ENCODE results near the gene ACIN1. TPM values are rescaled to one million over a fixed set of nuclear protein-coding genes. Genes with fewer than 3 reads are reported as not detected.

The ACIN1 gene
- total RNA-seq, 2 experiments from 2014 or later, result 166 to 167 TPM

DNA sequence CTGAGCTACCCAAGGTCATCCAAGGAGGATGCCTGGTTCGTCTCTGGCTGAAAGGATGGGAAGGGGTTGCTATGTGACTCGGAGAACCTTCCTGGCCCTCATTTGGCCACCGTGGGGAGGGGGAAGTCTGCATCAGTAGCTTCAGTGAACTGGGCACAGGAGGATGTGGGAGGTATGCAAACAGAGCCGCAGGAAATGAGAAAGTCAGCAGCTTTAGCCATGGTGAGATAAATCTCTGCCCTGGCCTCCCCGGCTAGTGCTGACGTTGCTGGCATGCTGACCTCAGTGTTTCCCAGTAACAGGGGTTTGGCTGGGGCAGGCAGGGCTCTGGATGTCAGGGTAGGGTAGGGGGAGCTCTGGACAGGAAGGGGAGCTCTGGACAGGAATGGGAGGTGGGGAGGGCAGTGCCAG is 26.4 kb upstream of the ACIN1 start:
- CTCF ChIA-PET, result interaction anchor here (0.6 to 7.6 kb wide), 36 partner anchors 8 to 262 kb away, joined by 3 to 214 read pairs (median 7); partner anchors contain the start of genes ACIN1, C14orf119, CDH24 and HAUS4
- Mint-ChIP-seq H3K9me3 (no peaks in the 10 kb centered on the region), H3K27me3 (peaks cover 4% of the 10 kb centered on the region), H3K4me3 (no peak overlapping the region), H3K36me3 (ENCODE audit: low read depth) (no peaks in the 10 kb centered on the region), H3K27ac (peak overlapping the region; percentile 83), H3K4me1 (peaks cover 34% of the 10 kb centered on the region)
- POLR2A ChIA-PET, result interaction anchor here (0.8 to 2.9 kb wide), 8 partner anchors 9 to 200 kb away, joined by 3 to 22 read pairs (median 4); partner anchors contain the start of genes ACIN1, C14orf119, PABPN1 and PPP1R3E
- DNase-seq, result peak; percentile 36

DNA sequence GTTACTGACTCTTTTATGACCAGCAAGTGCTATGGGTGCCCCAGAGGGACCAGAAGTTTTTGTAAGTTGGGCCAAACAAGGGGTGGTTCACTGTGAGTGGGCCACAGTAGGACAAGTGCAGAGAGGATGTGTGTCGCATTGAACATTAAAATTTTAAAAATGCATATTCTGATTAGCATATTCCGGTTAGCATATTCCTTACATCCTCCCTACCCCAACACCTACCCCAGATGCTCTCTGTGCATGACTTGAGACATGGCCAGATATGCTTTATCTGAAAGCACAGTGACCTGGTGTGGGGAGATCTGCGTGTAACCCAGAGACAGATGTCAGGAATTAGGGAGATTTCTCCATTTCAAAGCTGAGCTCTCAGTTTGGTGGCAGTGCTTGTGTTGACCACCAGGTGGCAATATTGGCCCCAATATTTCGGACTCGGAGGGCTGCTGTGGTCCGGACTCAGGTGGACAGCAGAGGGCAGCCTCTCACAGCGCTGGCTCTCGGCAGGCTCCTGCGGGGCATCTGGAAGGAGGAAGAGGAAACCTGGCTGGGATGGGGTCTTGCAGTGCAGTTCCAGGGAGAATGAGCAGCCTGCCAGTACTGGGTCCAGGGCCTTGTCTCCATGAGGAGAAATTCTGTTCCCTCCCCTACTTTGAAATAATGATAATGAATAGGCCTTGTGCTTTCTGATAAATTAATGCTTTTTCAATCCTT is 25.8 kb upstream of the ACIN1 start:
- Mint-ChIP-seq H3K36me3 (ENCODE audit: low read depth) (no peaks in the 10 kb centered on the region), H3K4me1 (peaks cover 34% of the 10 kb centered on the region)

DNA sequence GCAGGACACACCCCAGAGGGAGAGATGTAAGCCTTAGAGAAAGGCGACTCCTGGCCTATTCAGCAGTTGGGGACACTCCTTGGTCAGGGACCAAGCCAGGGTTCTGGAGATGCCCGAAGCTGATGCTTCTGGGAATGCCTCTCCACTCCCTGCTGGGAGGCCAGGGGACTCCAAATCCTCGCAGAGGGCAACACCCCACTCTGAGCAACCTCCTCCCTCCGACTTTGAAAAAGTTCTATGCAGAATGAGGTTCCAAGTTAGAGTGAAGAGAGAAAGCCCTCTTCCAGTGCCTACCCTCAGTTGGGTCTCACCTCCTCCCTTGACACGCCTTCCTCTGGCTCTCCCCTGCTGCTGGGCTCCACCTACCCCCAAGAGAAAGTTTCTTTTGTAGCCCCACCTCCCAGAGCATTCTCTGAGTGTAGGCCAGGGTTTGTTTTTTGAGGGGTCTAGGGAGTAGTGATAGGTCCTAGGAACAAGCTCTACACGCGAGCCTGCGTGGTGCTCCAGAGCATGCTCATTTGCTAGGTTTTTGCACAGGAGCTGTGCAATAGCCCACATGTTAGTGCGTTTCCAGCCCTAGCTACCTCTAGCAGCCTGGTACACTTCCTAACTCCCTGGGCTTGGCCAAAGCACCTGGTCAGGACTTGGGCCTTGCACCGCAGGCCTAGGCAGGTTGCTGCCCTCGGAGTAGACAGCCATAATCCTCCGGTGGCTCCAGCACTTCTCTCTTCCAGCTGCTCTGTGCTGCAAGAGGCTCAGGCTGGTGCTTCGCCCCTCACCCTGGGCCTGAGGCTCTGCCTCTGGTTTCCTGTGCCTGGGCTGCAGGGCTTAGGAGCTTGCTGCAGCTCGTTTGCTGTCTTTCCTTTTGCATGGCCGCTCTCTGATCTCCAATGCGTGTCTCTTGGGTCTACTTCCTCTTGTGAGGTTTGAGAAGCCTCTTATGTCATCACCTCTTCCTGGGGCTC is 24.7 kb upstream of the ACIN1 start:
- H3K9me3 Mint-ChIP-seq, result no peaks in the 10 kb centered on the region
- no peaks in the 10 kb centered on the region for H3K36me3 Mint-ChIP-seq (ENCODE audit: low read depth)
- no peak overlapping the region for H3K4me3 Mint-ChIP-seq
- POLR2A ChIA-PET, result interaction anchor here (0.7 to 2.9 kb wide), 8 partner anchors 24 to 202 kb away, joined by 3 to 22 read pairs (median 6); partner anchors contain the start of genes ACIN1, C14orf119, PABPN1 and PPP1R3E
- peak overlapping the region; percentile 83 for H3K27ac Mint-ChIP-seq
- peaks cover 41% of the 10 kb centered on the region for H3K4me1 Mint-ChIP-seq
- peaks cover 4% of the 10 kb centered on the region for H3K27me3 Mint-ChIP-seq
- DNase-seq, result peak; percentile 38
- CTCF ChIA-PET, result interaction anchor here (0.6 to 7.6 kb wide), 21 partner anchors 10 to 269 kb away, joined by 3 to 214 read pairs (median 9); partner anchors contain the start of genes ACIN1, C14orf119, HOMEZ and PABPN1

More for the DNA sequence above, 25.8 kb upstream of the ACIN1 start:
- H3K4me3 Mint-ChIP-seq, result peak overlapping the region; percentile 36
- no peaks in the 10 kb centered on the region for H3K9me3 Mint-ChIP-seq
- CTCF ChIA-PET, result interaction anchor here (0.6 to 7.6 kb wide), 56 partner anchors 9 to 436 kb away, joined by 3 to 214 read pairs (median 5); partner anchors contain the start of genes ACIN1, C14orf119, CDH24 and HAUS4
- H3K27ac Mint-ChIP-seq, result peak overlapping the region; percentile 83
- POLR2A ChIA-PET, result interaction anchor here (0.6 to 2.9 kb wide), 13 partner anchors 10 to 201 kb away, joined by 3 to 22 read pairs (median 4); partner anchors contain the start of genes ACIN1, C14orf119, PABPN1 and PPP1R3E
- peak; percentile 85 for DNase-seq
- peaks cover 1% of the 10 kb centered on the region for H3K27me3 Mint-ChIP-seq

DNA sequence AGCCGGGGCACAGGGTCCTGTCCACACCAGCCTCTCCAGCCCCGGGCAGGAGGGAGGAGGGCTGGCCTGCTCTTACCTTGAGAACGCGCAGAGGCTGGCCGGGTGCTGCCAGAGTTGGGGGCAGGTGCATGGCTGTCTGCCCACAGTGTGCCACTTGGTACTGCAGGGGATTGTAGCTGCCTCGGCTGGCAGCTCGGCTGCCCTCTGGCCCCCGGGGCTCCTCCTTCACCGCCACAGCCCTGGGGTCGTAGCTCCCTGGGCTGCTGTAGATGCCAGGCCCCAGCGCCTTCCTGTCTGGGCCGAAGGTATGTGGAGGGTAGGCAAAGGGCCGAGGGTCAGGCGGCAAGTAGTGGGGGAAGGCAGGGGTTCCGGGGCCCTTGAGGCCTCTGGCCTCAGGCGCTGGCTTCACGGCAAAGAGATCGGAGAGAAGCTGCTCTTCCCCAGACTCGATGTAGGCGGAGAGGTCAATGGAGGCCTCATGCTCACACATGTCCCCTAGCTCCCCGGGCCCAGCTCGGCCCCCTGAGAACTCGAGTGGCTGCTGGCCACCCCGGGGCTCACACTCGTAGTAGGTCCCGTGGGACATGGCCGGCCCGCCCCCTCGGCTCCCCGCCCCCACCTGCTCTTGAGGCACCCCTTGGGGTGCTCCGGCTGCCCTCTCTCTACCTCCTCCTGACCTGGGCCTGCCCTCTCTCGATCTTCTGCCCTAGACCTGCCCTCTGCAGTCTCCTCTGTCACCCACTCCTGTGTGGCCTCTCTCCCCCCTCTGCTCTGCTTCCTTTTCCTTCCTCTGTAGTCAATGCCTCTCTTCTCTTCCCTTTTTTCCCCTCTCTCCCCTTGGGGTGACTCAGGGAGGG is 23.8 kb upstream of the ACIN1 start, which contains the start of gene CEBPE:
Gene CEBPE (minus strand): TSS at position 750 of the 857 bp plus-strand sequence. CDS start 164 bp downstream, at position 586.
- Mint-ChIP-seq H3K27ac (peak within 1 kb of the TSS; percentile 83), H3K36me3 (ENCODE audit: low read depth) (no peaks in the 10 kb centered on the region), H3K4me1 (peaks cover 45% of the 10 kb centered on the region), H3K9me3 (no peaks in the 10 kb centered on the region), H3K27me3 (peaks cover 4% of the 10 kb centered on the region), H3K4me3 (no peak within 1 kb of the TSS)
- CTCF ChIA-PET, result interaction anchor here (1.0 to 7.6 kb wide), 3 partner anchors 68 to 261 kb away, joined by 3 to 214 read pairs (median 27); partner anchors contain the start of gene SLC7A8
- DNase-seq, result no peak
- POLR2A ChIA-PET, result interaction anchor here (2.9 kb wide), 1 partner anchor 183 kb away, joined by 17 read pairs; the partner anchor contains the start of gene PPP1R3E

DNA sequence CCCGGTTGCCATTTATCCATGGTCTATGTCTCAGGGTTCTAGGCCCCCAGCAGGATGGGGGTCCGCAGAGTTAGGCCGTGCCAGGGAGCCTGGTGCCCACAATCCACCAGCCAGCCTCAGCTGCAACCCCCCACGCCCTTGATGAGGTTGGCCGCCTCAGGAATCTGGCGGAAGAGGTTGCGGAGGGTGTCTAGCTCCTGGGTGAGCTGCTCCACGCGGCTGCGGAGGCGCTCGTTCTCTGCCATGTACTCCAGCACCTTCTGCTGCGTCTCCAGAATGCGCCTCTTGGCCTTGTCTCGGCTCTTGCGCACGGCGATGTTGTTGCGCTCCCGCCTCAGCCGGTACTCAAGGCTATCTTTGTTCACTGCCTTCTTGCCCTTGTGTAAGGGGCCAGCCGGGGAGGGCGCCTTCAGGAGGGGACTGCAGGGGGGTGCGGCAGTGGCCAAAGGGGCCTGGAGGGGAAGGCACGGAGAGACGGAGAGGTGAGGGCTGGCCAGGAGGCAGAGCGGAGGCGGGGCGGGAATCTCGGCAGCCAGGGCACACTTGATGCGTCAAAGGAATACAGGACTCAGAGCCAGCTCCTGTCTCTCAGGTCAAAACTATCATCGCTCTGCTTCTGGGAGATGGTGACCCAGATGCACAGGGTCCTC is 22.6 kb upstream of the ACIN1 start:
- Mint-ChIP-seq H3K9me3 (no peaks in the 10 kb centered on the region), H3K4me1 (peaks cover 47% of the 10 kb centered on the region), H3K36me3 (ENCODE audit: low read depth) (no peaks in the 10 kb centered on the region), H3K4me3 (no peak overlapping the region), H3K27ac (no peak overlapping the region), H3K27me3 (peaks cover 4% of the 10 kb centered on the region)
- DNase-seq, result no peak
- POLR2A ChIA-PET, result no interaction called here
- CTCF ChIA-PET, result no interaction called here

DNA sequence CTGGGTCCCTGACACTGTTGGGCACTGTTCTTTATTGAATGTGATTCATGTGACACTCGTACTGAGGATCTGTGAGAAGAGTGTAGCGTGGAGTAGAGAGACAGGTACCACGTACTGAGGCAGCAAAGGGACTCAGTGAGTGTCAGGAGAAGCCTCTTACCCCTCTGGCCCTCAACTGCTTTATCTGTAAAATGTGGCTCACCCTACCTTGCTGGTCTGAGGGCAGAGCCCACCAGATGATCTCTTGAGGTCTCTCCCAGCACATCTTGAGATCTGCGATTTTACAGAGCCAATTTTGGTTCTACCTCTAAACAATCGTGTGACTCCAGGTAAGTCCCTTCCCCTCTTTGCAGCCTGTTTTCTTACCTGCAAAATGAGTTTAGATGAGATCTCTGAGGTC is 21.0 kb upstream of the ACIN1 start:
- CTCF ChIA-PET, result interaction anchor here (1.0 kb wide), 1 partner anchor 69 kb away, joined by 3 read pairs; no protein-coding TSS in a partner anchor
- H3K9me3 Mint-ChIP-seq, result no peaks in the 10 kb centered on the region
- POLR2A ChIA-PET, result no interaction called here
- peaks cover 34% of the 10 kb centered on the region for H3K4me1 Mint-ChIP-seq
- no peak for DNase-seq
- H3K36me3 Mint-ChIP-seq (ENCODE audit: low read depth), result no peaks in the 10 kb centered on the region
- no peak overlapping the region for H3K4me3 Mint-ChIP-seq
- H3K27ac Mint-ChIP-seq, result no peak overlapping the region
- H3K27me3 Mint-ChIP-seq, result peaks cover 4% of the 10 kb centered on the region

DNA sequence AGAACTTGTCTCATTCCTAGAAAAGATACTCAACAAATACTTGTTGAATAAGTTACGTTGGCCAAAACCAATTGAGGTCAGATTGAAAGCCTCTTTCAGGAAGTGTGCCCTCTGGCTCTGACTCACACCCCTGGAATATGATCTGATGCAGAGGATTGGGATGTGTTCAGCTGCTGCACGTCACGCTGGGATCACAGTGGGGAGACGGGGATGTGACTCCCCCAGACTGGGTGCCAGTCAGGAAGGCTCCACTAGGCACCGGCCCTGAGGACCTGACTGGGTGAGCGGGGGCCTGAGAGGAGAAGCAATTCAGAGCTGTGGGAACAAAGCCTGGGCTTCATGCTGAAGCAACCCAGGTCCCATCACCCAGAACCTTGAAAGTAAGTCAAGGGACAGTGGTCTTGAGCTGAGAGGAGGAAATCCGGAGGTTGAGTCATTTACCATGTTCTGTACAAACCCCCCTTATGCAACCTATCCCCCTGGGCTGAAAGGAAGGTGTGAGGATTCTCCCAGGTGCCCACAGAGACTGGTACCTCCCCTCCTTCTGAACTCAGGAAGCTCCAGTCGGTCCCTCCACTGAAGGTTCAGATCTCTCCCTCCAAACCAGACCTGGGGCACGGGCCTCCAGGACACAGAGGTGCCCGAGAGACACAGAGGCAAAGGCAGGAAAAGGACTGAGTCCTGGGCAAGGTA is 20.2 kb upstream of the ACIN1 start:
- POLR2A ChIA-PET, result no interaction called here
- H3K36me3 Mint-ChIP-seq (ENCODE audit: low read depth), result no peaks in the 10 kb centered on the region
- CTCF ChIA-PET, result interaction anchor here (1.0 kb wide), 1 partner anchor 70 kb away, joined by 3 read pairs; no protein-coding TSS in a partner anchor
- no peak for DNase-seq
- peaks cover 4% of the 10 kb centered on the region for H3K27me3 Mint-ChIP-seq
- H3K4me3 Mint-ChIP-seq, result no peak overlapping the region
- H3K27ac Mint-ChIP-seq, result no peak overlapping the region
- H3K4me1 Mint-ChIP-seq, result peaks cover 26% of the 10 kb centered on the region
- H3K9me3 Mint-ChIP-seq, result no peaks in the 10 kb centered on the region

DNA sequence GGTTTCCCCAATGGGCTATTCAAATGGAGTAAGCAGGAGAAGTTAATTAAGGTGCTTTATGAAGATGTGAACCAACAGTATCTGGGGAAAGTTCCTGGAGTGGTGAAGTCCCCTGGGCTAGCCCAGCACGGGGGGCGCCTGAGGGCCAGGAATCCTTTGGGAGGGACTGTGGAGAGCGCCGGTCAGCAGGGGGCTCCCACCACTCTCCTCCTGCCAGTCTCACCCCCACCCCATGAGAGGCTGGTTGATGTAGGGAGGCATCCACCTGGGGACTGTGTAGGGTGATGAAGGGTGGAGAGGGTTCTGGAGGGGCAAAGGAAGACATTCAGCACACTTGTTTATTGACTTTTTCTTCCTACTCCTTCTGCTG is 19.7 kb upstream of the ACIN1 start:
- peaks cover 4% of the 10 kb centered on the region for H3K27me3 Mint-ChIP-seq
- H3K27ac Mint-ChIP-seq, result no peak overlapping the region
- H3K4me1 Mint-ChIP-seq, result peaks cover 21% of the 10 kb centered on the region
- ChIA-PET POLR2A (no interaction called here), CTCF (interaction anchor here (1.0 kb wide), 1 partner anchor 70 kb away, joined by 3 read pairs; no protein-coding TSS in a partner anchor)
- DNase-seq, result no peak
- no peak overlapping the region for H3K4me3 Mint-ChIP-seq
- no peaks in the 10 kb centered on the region for H3K36me3 Mint-ChIP-seq (ENCODE audit: low read depth)
- no peaks in the 10 kb centered on the region for H3K9me3 Mint-ChIP-seq

DNA sequence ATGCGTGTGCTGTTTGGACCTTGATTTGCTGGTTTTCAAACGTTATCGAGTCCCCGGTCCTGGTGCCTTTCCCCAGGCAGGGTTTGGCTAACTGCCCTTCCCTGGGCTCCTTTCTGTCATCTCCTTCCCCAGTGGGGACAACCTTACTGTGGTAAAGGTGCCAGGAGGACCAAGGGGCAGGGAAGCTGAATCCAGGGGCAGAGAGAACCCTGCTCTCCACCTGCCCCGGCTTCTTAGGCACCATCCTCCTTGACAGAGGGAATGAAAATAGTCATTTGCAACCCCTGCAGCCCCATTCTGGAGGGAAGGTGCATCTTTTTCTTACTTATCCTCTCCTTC is 19.2 kb upstream of the ACIN1 start:
- Mint-ChIP-seq H3K9me3 (no peaks in the 10 kb centered on the region), H3K4me3 (no peak overlapping the region), H3K27me3 (peaks cover 4% of the 10 kb centered on the region), H3K36me3 (ENCODE audit: low read depth) (no peaks in the 10 kb centered on the region), H3K4me1 (peaks cover 15% of the 10 kb centered on the region), H3K27ac (no peak overlapping the region)
- ChIA-PET POLR2A (no interaction called here), CTCF (no interaction called here)
- DNase-seq, result no peak

DNA sequence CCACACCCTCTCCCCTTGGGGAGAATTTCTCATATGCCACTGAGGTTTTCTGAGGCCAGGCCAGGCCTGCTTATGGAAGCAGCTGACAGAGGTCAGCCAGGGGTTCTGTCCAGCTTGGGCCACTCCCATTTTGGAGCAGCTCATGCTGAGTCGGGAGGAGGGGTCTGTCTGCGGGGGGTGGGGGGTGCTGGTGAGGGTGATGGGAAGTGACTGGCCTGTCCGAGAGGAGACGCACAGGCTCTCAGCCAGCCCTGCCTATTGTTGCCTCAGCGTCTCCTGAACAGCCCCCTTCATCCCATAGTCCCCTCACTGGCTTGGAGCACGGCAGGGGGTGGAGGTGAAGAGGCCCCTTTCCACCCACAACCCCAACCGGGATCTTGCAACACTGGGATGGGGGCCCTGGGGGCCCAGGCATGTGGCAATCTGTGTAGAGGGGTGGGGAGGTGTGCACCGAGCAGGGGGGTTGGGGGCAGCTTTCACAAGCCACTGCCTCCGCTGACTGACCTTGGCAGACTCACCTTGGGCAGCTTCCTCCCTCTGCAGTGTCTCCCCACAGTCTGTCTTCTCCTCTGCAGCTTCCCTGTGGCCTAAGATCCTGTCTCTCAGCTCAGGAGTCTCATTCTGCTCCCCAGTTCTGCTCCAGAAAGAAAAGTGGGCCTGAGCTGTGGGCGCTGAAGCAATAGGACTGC is 18.6 kb upstream of the ACIN1 start:
- no peak overlapping the region for H3K27ac Mint-ChIP-seq
- DNase-seq, result no peak
- H3K27me3 Mint-ChIP-seq, result peaks cover 4% of the 10 kb centered on the region
- H3K4me1 Mint-ChIP-seq, result peaks cover 14% of the 10 kb centered on the region
- no peaks in the 10 kb centered on the region for H3K9me3 Mint-ChIP-seq
- POLR2A ChIA-PET, result interaction anchor here (1.6 kb wide), 1 partner anchor 18 kb away, joined by 7 read pairs; the partner anchor contains the start of genes ACIN1 and C14orf119
- no peaks in the 10 kb centered on the region for H3K36me3 Mint-ChIP-seq (ENCODE audit: low read depth)
- CTCF ChIA-PET, result interaction anchor here (0.9 to 2.8 kb wide), 2 partner anchors 8 to 45 kb away, joined by 4 to 16 read pairs; no protein-coding TSS in a partner anchor
- no peak overlapping the region for H3K4me3 Mint-ChIP-seq

Measured in activated CD4-positive, alpha-beta memory T cell treated with anti-CD3 and anti-CD28 coated beads, Interleukin-2, amount 10 ng/mL, durations not matched to agents 7 days and 5 days (primary cell).